Neural cell (in vitro differentiated cells): Measurements from ENCODE around the gene EDDM13. TPM values are rescaled to one million over a fixed set of nuclear protein-coding genes. Genes with fewer than 3 reads are reported as not detected.

Experiments used
- H2AFZ ChIP-seq: fragments of 200-600, 300-800 bp; sonication (generic), shearing (Covaris generic); 2 replicates; pipeline ENCODE4 v1.6.0; 2014; ENCODE audit warnings: low read depth, mild to moderate bottlenecking, antibody characterized with exemption, low read length, moderate library complexity
- H3F3A ChIP-seq: fragments of 200-600 bp; shearing (Covaris generic); 2 replicates; pipeline ENCODE4 v1.6.1; 2016; ENCODE audit warnings: mild to moderate bottlenecking, moderate library complexity, mixed read lengths, antibody characterized with exemption, low read length; ENCODE audit not compliant: insufficient read depth, poor library complexity, severe bottlenecking
- H3K27ac ChIP-seq: fragments of 200-600, 300-800 bp; sonication (generic), shearing (Covaris generic); 2 replicates; pipeline ENCODE4 v1.5.1; 2014; ENCODE audit warnings: mild to moderate bottlenecking, low read length, moderate library complexity
- H3K27me3 ChIP-seq: fragments of 300-800, 200-600 bp; sonication (generic), shearing (Covaris generic); 2 replicates; pipeline ENCODE4 v1.6.0; 2014; ENCODE audit warnings: mild to moderate bottlenecking, low read depth, low read length, moderate library complexity; ENCODE audit not compliant: insufficient read depth
- H3K36me3 ChIP-seq: fragments of 300-800, 200-600 bp; sonication (generic), shearing (Covaris generic); 2 replicates; pipeline ENCODE4 v1.5.1; 2014; ENCODE audit warnings: mild to moderate bottlenecking, antibody characterized with exemption, low read length, moderate library complexity; ENCODE audit not compliant: insufficient read depth
- H3K4me2 ChIP-seq: fragments of 300-800, 200-600 bp; sonication (generic), shearing (Covaris generic); 2 replicates; pipeline ENCODE4 v1.6.0; 2014; ENCODE audit warnings: mild to moderate bottlenecking, low read length
- H3K4me3 ChIP-seq: fragments of 300-800, 200-600 bp; sonication (generic), shearing (Covaris generic); 2 replicates; pipeline ENCODE4 v1.5.1; 2014; ENCODE audit warnings: mild to moderate bottlenecking, low read length, moderate library complexity
- H3K79me2 ChIP-seq: fragments of 200-600 bp; shearing (Covaris generic); replicated peaks from 2 replicates; pipeline ENCODE4 v1.6.0; 2014; ENCODE audit warnings: mild to moderate bottlenecking, low read length, moderate library complexity; ENCODE audit not compliant: insufficient read depth
- H3K9ac ChIP-seq: fragments of 300-800, 200-600 bp; sonication (generic), shearing (Covaris generic); 2 replicates; pipeline ENCODE4 v1.6.1; 2016; ENCODE audit warnings: mild to moderate bottlenecking, low read length, mixed read lengths
- H3K9me2 ChIP-seq: fragments of 200-600 bp; shearing (Covaris generic); 2 replicates; pipeline ENCODE4 v1.6.1; 2016; ENCODE audit warnings: mild to moderate bottlenecking, low read length, mixed read lengths; ENCODE audit not compliant: insufficient read depth
- H3K9me3 ChIP-seq: fragments of 200-600, 300-800 bp; sonication (generic), shearing (Covaris generic); 2 replicates; pipeline ENCODE4 v1.6.1; 2016; ENCODE audit warnings: mild to moderate bottlenecking, mixed run types, low read length, moderate library complexity, mixed read lengths
- H4K20me1 ChIP-seq: fragments of 200-600 bp; shearing (Covaris generic); 2 replicates; pipeline ENCODE4 v1.6.1; 2016; ENCODE audit warnings: mild to moderate bottlenecking, mixed run types; ENCODE audit not compliant: insufficient read depth
- EP300 ChIP-seq: fragments of 450-650 bp; conservative IDR thresholded peaks from 2 replicates; pipeline ENCODE4 v1.6.1; 2014; ENCODE audit warnings: antibody characterized with exemption, mild to moderate bottlenecking, moderate library complexity; ENCODE audit not compliant: poor library complexity, severe bottlenecking
- EZH2 ChIP-seq: fragments of 200-600, 300-800 bp; shearing (Covaris generic), sonication (generic); IDR thresholded peaks from 2 replicates; pipeline ENCODE4 v1.6.1; 2014; ENCODE audit warnings: antibody characterized with exemption, low read length, borderline replicate concordance, mild to moderate bottlenecking; ENCODE audit not compliant: insufficient read depth, poor library complexity, severe bottlenecking
- MXI1 ChIP-seq: fragments of 450-650 bp; conservative IDR thresholded peaks from 2 replicates; pipeline ENCODE4 v1.6.1; 2014; ENCODE audit warnings: antibody characterized with exemption, mild to moderate bottlenecking; ENCODE audit not compliant: poor library complexity, severe bottlenecking
- POLR2AphosphoS5 ChIP-seq: IDR thresholded peaks from 2 replicates; pipeline ENCODE4 v1.6.1; 2012
- RAD21 ChIP-seq: fragments of 450-650 bp; conservative IDR thresholded peaks from 2 replicates; pipeline ENCODE4 v1.6.1; 2014; ENCODE audit warnings: antibody characterized with exemption, mild to moderate bottlenecking, moderate library complexity
- SMC3 ChIP-seq: fragments of 450-650 bp; conservative IDR thresholded peaks from 2 replicates; pipeline ENCODE4 v1.6.1; 2014; ENCODE audit warnings: antibody characterized with exemption, mild to moderate bottlenecking, moderate library complexity; ENCODE audit not compliant: poor library complexity
- TAF1 ChIP-seq: IDR thresholded peaks from 2 replicates; pipeline ENCODE4 v1.6.1; 2012; ENCODE audit warnings: low read depth
- polyA plus RNA-seq: library from polyadenylated mRNA; depleted of rRNA; stranded (reverse); fragments of >200 nt; gene quantifications from 2 replicates; pipeline ENCODE4 v1.2.3, GENCODE V29; 2014
- TF ChIP-seq, protein P1 (sequence below): fragments of 450-650 bp; IDR thresholded peaks from 2 replicates; pipeline ENCODE4 v1.5.1; 2014; ENCODE audit warnings: antibody characterized with exemption, mild to moderate bottlenecking, moderate library complexity; ENCODE audit not compliant: poor library complexity, severe bottlenecking
- TF ChIP-seq, protein P2 (sequence below): IDR thresholded peaks from 2 replicates; pipeline ENCODE4 v1.6.1; 2012; ENCODE audit warnings: borderline replicate concordance

EDDM13 gene
- polyA plus RNA-seq, 1 donor from 2014 or later = not detected

DNA sequence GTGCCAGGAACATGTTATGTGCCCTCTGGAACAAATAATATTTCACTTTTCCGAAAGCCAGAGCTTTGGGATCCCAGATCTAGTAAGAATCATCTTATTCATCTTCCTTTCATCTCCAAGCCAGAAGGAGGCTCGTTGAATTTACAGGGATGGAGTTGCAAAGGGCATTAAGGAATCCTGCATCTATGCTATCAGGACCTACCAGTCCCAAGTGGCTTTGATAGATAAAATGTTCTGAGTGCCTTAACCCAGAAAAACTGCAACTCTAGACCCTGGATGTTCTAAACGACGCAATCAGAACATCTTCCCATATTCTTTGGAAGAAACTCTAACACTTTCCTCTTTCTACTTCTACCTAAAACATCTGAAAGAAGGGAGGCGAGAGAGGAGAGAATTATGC is 9.2 kb upstream of the EDDM13 start:
- H4K20me1 ChIP-seq = no peaks in the 10 kb centered on the region
- H3K4me3 ChIP-seq = no peak overlapping the region
- H3K79me2 ChIP-seq = no peaks in the 10 kb centered on the region
- TF ChIP-seq POLR2AphosphoS5 (no peak), EZH2 (no peak), MXI1 (no peak), SMC3 (no peak), TAF1 (no peak), EP300 (no peak), RAD21 (no peak)
- TF ChIP-seq, protein P1, sequence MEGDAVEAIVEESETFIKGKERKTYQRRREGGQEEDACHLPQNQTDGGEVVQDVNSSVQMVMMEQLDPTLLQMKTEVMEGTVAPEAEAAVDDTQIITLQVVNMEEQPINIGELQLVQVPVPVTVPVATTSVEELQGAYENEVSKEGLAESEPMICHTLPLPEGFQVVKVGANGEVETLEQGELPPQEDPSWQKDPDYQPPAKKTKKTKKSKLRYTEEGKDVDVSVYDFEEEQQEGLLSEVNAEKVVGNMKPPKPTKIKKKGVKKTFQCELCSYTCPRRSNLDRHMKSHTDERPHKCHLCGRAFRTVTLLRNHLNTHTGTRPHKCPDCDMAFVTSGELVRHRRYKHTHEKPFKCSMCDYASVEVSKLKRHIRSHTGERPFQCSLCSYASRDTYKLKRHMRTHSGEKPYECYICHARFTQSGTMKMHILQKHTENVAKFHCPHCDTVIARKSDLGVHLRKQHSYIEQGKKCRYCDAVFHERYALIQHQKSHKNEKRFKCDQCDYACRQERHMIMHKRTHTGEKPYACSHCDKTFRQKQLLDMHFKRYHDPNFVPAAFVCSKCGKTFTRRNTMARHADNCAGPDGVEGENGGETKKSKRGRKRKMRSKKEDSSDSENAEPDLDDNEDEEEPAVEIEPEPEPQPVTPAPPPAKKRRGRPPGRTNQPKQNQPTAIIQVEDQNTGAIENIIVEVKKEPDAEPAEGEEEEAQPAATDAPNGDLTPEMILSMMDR = no peak
- TF ChIP-seq, protein P2, sequence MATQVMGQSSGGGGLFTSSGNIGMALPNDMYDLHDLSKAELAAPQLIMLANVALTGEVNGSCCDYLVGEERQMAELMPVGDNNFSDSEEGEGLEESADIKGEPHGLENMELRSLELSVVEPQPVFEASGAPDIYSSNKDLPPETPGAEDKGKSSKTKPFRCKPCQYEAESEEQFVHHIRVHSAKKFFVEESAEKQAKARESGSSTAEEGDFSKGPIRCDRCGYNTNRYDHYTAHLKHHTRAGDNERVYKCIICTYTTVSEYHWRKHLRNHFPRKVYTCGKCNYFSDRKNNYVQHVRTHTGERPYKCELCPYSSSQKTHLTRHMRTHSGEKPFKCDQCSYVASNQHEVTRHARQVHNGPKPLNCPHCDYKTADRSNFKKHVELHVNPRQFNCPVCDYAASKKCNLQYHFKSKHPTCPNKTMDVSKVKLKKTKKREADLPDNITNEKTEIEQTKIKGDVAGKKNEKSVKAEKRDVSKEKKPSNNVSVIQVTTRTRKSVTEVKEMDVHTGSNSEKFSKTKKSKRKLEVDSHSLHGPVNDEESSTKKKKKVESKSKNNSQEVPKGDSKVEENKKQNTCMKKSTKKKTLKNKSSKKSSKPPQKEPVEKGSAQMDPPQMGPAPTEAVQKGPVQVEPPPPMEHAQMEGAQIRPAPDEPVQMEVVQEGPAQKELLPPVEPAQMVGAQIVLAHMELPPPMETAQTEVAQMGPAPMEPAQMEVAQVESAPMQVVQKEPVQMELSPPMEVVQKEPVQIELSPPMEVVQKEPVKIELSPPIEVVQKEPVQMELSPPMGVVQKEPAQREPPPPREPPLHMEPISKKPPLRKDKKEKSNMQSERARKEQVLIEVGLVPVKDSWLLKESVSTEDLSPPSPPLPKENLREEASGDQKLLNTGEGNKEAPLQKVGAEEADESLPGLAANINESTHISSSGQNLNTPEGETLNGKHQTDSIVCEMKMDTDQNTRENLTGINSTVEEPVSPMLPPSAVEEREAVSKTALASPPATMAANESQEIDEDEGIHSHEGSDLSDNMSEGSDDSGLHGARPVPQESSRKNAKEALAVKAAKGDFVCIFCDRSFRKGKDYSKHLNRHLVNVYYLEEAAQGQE = no peak
- H3K27ac ChIP-seq = no peak overlapping the region
- no peaks in the 10 kb centered on the region for H3K9me2 ChIP-seq
- H2AFZ ChIP-seq = no peak overlapping the region
- no peak overlapping the region for H3K9ac ChIP-seq
- H3F3A ChIP-seq = no peaks in the 10 kb centered on the region
- H3K9me3 ChIP-seq = no peaks in the 10 kb centered on the region
- H3K4me2 ChIP-seq = no peak overlapping the region
- H3K27me3 ChIP-seq = no peaks in the 10 kb centered on the region
- H3K36me3 ChIP-seq = no peaks in the 10 kb centered on the region

DNA sequence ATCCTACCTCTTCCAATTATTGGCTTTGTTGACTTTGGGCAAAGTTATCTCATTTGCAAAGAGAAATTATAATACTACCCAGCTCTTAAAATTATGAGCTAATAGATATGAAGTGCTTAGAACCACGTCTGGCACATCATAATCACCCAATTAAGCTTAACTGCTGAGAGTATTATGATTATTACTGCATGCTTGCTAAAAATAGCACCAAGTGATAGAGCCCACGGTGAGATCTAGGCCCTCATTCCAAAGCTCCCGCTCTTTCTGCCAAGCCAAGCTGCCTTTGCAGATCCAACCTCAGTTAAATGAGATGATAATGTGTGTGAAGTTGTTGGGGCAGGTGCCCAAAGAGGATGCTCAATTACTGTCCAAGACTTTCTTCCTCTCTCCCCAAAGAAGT is 6.5 kb upstream of the EDDM13 start:
- no peak overlapping the region for H3K4me3 ChIP-seq
- H3K36me3 ChIP-seq = no peaks in the 10 kb centered on the region
- H3K9me2 ChIP-seq = no peaks in the 10 kb centered on the region
- H3K27me3 ChIP-seq = no peaks in the 10 kb centered on the region
- no peak overlapping the region for H3K4me2 ChIP-seq
- TF ChIP-seq EP300 (no peak), SMC3 (no peak), TAF1 (no peak), MXI1 (no peak), RAD21 (no peak), POLR2AphosphoS5 (no peak), EZH2 (no peak)
- TF ChIP-seq, protein P1 = no peak
- TF ChIP-seq, protein P2 = no peak
- no peaks in the 10 kb centered on the region for H3F3A ChIP-seq
- H2AFZ ChIP-seq = no peak overlapping the region
- H3K79me2 ChIP-seq = no peaks in the 10 kb centered on the region
- no peak overlapping the region for H3K27ac ChIP-seq
- H3K9me3 ChIP-seq = no peaks in the 10 kb centered on the region
- H3K9ac ChIP-seq = no peak overlapping the region
- H4K20me1 ChIP-seq = no peaks in the 10 kb centered on the region
